GM23338 (cell line): ENCODE results near the gene CST9L. TPM values are rescaled to one million over a fixed set of nuclear protein-coding genes. Genes with fewer than 3 reads are reported as not detected.

Experiments used
- ATAC-seq: fragments of 200-7000 bp; cut with Tn5 transposase; 3 replicates; pipeline ENCODE4 v1.9.1; 2020
- DNase-seq: peaks from one replicate; pipeline ENCODE4 v3.0.0-alpha.2; 2015; ENCODE audit warnings: low spot score
- H2AFZ ChIP-seq: fragments of 200-600 bp; sonication (generic); 2 replicates; pipeline ENCODE4 v1.8.0; 2016; ENCODE audit warnings: antibody characterized with exemption, mild to moderate bottlenecking, moderate library complexity
- H3F3A ChIP-seq: fragments of 200-600 bp; sonication (generic); replicated peaks from 2 replicates; pipeline ENCODE4 v1.8.0; 2017; ENCODE audit warnings: antibody characterized with exemption, mixed run types, low read depth
- H3K27ac ChIP-seq: fragments of 200-600 bp; sonication (generic); 2 replicates; pipeline ENCODE4 v1.6.1; 2016; ENCODE audit warnings: low read depth
- H3K27me3 ChIP-seq: fragments of 200-600 bp; sonication (generic); 2 replicates; pipeline ENCODE4 v1.8.0; 2016; ENCODE audit warnings: mild to moderate bottlenecking, mixed run types, moderate library complexity; ENCODE audit not compliant: insufficient read depth
- H3K36me3 ChIP-seq: fragments of 200-600 bp; sonication (generic); 2 replicates; pipeline ENCODE4 v1.8.0; 2016; ENCODE audit warnings: mild to moderate bottlenecking; ENCODE audit not compliant: insufficient read depth
- H3K4me1 ChIP-seq: fragments of 200-600 bp; sonication (generic); 2 replicates; pipeline ENCODE4 v1.8.0; 2016; ENCODE audit warnings: mild to moderate bottlenecking, moderate library complexity; ENCODE audit not compliant: insufficient read depth
- H3K4me2 ChIP-seq: fragments of 200-600 bp; sonication (generic); 2 replicates; pipeline ENCODE4 v1.7.1; 2017; ENCODE audit warnings: mixed run types
- H3K4me3 ChIP-seq: fragments of 200-600 bp; sonication (generic); 2 replicates; pipeline ENCODE4 v1.6.1; 2016; ENCODE audit warnings: mixed run types
- H3K79me2 ChIP-seq: fragments of 200-600 bp; sonication (generic); replicated peaks from 2 replicates; pipeline ENCODE4 v1.8.0; 2017; ENCODE audit warnings: mild to moderate bottlenecking; ENCODE audit not compliant: insufficient read depth
- H3K9me2 ChIP-seq: fragments of 200-600 bp; sonication (generic); 2 replicates; pipeline ENCODE4 v1.8.0; 2017; ENCODE audit not compliant: insufficient read depth
- H4K20me1 ChIP-seq: fragments of 200-600 bp; sonication (generic); replicated peaks from 2 replicates; pipeline ENCODE4 v1.8.0; 2017; ENCODE audit warnings: mild to moderate bottlenecking; ENCODE audit not compliant: insufficient read depth
- H3K27ac Mint-ChIP-seq: 2 replicates; pipeline ENCODE4 v1.8.0; 2020; ENCODE audit warnings: inconsistent platforms, mild to moderate bottlenecking, moderate library complexity, mixed read lengths
- H3K27me3 Mint-ChIP-seq: 3 replicates; pipeline ENCODE4 v1.8.0; 2022; ENCODE audit warnings: low read depth, mild to moderate bottlenecking, moderate library complexity, mixed read lengths, inconsistent platforms; ENCODE audit not compliant: insufficient read depth, poor library complexity
- H3K36me3 Mint-ChIP-seq: 3 replicates; pipeline ENCODE4 v1.8.0; 2021; ENCODE audit warnings: low read depth, mild to moderate bottlenecking, inconsistent platforms, moderate library complexity, mixed read lengths
- H3K4me1 Mint-ChIP-seq: 3 replicates; pipeline ENCODE4 v1.8.0; 2020; ENCODE audit warnings: mild to moderate bottlenecking, inconsistent platforms, mixed read lengths
- H3K4me3 Mint-ChIP-seq: 3 replicates; pipeline ENCODE4 v1.8.0; 2021; ENCODE audit warnings: moderate library complexity, mild to moderate bottlenecking, inconsistent platforms, mixed read lengths
- H3K9me3 Mint-ChIP-seq: 3 replicates; pipeline ENCODE4 v1.8.0; 2020; ENCODE audit warnings: moderate library complexity, mild to moderate bottlenecking, inconsistent platforms, mixed read lengths
- CREB1 ChIP-seq: fragments of 250-450 bp; sonication (Bioruptor Pico); IDR thresholded peaks from 2 replicates; pipeline ENCODE4 v1.5.0; 2020; ENCODE audit warnings: low read depth, mild to moderate bottlenecking, moderate library complexity
- EZH2 ChIP-seq: fragments of 200-600 bp; sonication (generic); IDR thresholded peaks from one replicate; pipeline ENCODE4 v1.8.0; 2017; ENCODE audit warnings: antibody characterized with exemption, mild to moderate bottlenecking, low read depth; ENCODE audit not compliant: unreplicated experiment
- EZH2phosphoT487 ChIP-seq: fragments of 200-600 bp; sonication (generic); IDR thresholded peaks from one replicate; pipeline ENCODE4 v1.8.1; 2018; ENCODE audit warnings: antibody characterized with exemption; ENCODE audit not compliant: unreplicated experiment
- JUNB ChIP-seq: IDR thresholded peaks from one replicate; pipeline ENCODE4 v1.6.1; 2016; ENCODE audit warnings: antibody characterized with exemption; ENCODE audit not compliant: unreplicated experiment
- NANOG ChIP-seq: IDR thresholded peaks from 2 replicates; pipeline ENCODE4 v1.6.1; 2016; ENCODE audit warnings: antibody characterized with exemption, borderline replicate concordance
- POLR2AphosphoS5 ChIP-seq: IDR thresholded peaks from 2 replicates; pipeline ENCODE4 v1.6.1; 2016; ENCODE audit warnings: antibody characterized with exemption, low read depth
- STAT1 ChIP-seq: IDR thresholded peaks from one replicate; pipeline ENCODE4 v1.6.1; 2016; ENCODE audit warnings: antibody characterized with exemption; ENCODE audit not compliant: unreplicated experiment
- ZNF114 ChIP-seq: fragments of 250-450 bp; sonication (Bioruptor Pico); IDR thresholded peaks from 2 replicates; pipeline ENCODE4 v1.5.0; 2020; ENCODE audit warnings: mild to moderate bottlenecking, moderate library complexity
- ZNF331 ChIP-seq: fragments of 250-450 bp; sonication (Bioruptor Pico); IDR thresholded peaks from 2 replicates; pipeline ENCODE4 v1.5.0; 2020; ENCODE audit warnings: low read depth, mild to moderate bottlenecking, moderate library complexity
- polyA plus RNA-seq: library from polyadenylated mRNA; unstranded; fragments of >200 nt; fragmentation: Nextera tagmentation; extraction: Ambion mirVana; gene quantifications from 2 replicates; pipeline ENCODE4 v1.2.1, GENCODE V29; 2016
- total RNA-seq: library from RNA; depleted of rRNA; stranded (reverse); fragments of >200 nt; shearing (Covaris generic); gene quantifications from 2 replicates; pipeline ENCODE4 v1.2.3, GENCODE V29; 2014
- TF ChIP-seq, protein P1 (sequence below): fragments of 250-450 bp; sonication (Bioruptor Pico); IDR thresholded peaks from 2 replicates; pipeline ENCODE4 v1.5.0; 2020; ENCODE audit warnings: mild to moderate bottlenecking, moderate library complexity
- TF ChIP-seq, protein P2 (sequence below), 2 experiments: fragments of 200-600 bp in 1 of 2; sonication (generic) in 1 of 2; conservative IDR thresholded peaks; 2 replicates each; pipeline versions ENCODE4 v1.5.1 to v1.6.1; 2016 to 2017; ENCODE audit warnings: antibody characterized with exemption in 2 of 2, low read depth in 2 of 2, mild to moderate bottlenecking in 2 of 2, moderate library complexity in 1 of 2
- TF ChIP-seq, protein P3 (sequence below): IDR thresholded peaks from one replicate; pipeline ENCODE4 v1.6.1; 2018; ENCODE audit warnings: antibody characterized with exemption; ENCODE audit not compliant: unreplicated experiment
- TF ChIP-seq, protein P4 (sequence below): IDR thresholded peaks from 2 replicates; pipeline ENCODE4 v1.6.1; 2016; ENCODE audit warnings: antibody characterized with exemption

CST9L gene
- total and polyA plus RNA-seq, 2 experiments from 2014 or later = not detected

DNA sequence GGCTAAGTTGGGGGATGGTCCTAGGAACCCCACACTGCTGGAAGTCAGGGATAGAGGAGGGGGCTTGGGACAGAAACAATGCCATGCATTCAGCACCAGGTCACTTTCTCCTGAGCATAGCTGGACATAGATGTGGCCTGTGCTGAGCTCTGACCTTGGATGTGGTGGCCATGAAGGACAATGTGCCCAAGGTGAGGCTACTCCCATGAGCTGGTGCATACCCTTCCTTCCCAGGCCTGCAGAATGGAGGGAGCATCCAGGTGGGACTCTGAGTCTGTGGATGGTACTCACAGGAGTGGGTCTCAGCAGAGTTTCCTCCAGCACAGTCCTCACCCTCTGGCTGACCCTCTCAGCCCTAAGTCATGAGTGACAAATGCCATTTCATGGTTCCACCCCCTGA is 16.9 kb downstream of the CST9L start:
- Histone ChIP-seq H3K79me2 (no peaks in the 10 kb centered on the region), H3K9me2 (0 out of 2 replicates have a peak, but pooled peaks cover 6% of the 10 kb centered on the region), H3K27ac (no peak overlapping the region), H2AFZ (no peak overlapping the region), H3F3A (no peaks in the 10 kb centered on the region), H3K4me3 (no peak overlapping the region), H3K4me2 (no peak overlapping the region), H3K36me3 (no peaks in the 10 kb centered on the region), H3K27me3 (no peaks in the 10 kb centered on the region), H4K20me1 (no peaks in the 10 kb centered on the region), H3K4me1 (no peaks in the 10 kb centered on the region)
- ATAC-seq = no peak
- Mint-ChIP-seq H3K36me3 (no peaks in the 10 kb centered on the region), H3K4me1 (no peaks in the 10 kb centered on the region; the same call in 1 of the 3 replicates), H3K27me3 (peaks cover 6% of the 10 kb centered on the region), H3K27ac (no peak overlapping the region), H3K9me3 (peaks cover under 1% of the 10 kb centered on the region; the same call in 1 of the 3 replicates), H3K4me3 (no peak overlapping the region)
- no peak for TF ChIP-seq ZNF114 (CRISPR knock-in tag)
- no peak for TF ChIP-seq CREB1 (CRISPR knock-in tag)
- no peak for TF ChIP-seq POLR2AphosphoS5
- TF ChIP-seq, protein P1, sequence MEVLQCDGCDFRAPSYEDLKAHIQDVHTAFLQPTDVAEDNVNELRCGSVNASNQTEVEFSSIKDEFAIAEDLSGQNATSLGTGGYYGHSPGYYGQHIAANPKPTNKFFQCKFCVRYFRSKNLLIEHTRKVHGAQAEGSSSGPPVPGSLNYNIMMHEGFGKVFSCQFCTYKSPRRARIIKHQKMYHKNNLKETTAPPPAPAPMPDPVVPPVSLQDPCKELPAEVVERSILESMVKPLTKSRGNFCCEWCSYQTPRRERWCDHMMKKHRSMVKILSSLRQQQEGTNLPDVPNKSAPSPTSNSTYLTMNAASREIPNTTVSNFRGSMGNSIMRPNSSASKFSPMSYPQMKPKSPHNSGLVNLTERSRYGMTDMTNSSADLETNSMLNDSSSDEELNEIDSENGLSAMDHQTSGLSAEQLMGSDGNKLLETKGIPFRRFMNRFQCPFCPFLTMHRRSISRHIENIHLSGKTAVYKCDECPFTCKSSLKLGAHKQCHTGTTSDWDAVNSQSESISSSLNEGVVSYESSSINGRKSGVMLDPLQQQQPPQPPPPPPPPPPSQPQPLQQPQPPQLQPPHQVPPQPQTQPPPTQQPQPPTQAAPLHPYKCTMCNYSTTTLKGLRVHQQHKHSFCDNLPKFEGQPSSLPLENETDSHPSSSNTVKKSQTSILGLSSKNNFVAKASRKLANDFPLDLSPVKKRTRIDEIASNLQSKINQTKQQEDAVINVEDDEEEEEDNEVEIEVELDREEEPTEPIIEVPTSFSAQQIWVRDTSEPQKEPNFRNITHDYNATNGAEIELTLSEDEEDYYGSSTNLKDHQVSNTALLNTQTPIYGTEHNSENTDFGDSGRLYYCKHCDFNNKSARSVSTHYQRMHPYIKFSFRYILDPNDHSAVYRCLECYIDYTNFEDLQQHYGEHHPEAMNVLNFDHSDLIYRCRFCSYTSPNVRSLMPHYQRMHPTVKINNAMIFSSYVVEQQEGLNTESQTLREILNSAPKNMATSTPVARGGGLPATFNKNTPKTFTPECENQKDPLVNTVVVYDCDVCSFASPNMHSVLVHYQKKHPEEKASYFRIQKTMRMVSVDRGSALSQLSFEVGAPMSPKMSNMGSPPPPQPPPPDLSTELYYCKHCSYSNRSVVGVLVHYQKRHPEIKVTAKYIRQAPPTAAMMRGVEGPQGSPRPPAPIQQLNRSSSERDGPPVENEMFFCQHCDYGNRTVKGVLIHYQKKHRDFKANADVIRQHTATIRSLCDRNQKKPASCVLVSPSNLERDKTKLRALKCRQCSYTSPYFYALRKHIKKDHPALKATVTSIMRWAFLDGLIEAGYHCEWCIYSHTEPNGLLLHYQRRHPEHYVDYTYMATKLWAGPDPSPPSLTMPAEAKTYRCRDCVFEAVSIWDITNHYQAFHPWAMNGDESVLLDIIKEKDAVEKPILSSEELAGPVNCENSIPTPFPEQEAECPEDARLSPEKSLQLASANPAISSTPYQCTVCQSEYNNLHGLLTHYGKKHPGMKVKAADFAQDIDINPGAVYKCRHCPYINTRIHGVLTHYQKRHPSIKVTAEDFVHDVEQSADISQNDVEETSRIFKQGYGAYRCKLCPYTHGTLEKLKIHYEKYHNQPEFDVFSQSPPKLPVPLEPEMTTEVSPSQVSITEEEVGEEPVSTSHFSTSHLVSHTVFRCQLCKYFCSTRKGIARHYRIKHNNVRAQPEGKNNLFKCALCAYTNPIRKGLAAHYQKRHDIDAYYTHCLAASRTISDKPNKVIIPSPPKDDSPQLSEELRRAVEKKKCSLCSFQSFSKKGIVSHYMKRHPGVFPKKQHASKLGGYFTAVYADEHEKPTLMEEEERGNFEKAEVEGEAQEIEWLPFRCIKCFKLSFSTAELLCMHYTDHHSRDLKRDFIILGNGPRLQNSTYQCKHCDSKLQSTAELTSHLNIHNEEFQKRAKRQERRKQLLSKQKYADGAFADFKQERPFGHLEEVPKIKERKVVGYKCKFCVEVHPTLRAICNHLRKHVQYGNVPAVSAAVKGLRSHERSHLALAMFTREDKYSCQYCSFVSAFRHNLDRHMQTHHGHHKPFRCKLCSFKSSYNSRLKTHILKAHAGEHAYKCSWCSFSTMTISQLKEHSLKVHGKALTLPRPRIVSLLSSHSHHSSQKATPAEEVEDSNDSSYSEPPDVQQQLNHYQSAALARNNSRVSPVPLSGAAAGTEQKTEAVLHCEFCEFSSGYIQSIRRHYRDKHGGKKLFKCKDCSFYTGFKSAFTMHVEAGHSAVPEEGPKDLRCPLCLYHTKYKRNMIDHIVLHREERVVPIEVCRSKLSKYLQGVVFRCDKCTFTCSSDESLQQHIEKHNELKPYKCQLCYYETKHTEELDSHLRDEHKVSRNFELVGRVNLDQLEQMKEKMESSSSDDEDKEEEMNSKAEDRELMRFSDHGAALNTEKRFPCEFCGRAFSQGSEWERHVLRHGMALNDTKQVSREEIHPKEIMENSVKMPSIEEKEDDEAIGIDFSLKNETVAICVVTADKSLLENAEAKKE (CRISPR knock-in tag) = no peak
- TF ChIP-seq, protein P2, sequence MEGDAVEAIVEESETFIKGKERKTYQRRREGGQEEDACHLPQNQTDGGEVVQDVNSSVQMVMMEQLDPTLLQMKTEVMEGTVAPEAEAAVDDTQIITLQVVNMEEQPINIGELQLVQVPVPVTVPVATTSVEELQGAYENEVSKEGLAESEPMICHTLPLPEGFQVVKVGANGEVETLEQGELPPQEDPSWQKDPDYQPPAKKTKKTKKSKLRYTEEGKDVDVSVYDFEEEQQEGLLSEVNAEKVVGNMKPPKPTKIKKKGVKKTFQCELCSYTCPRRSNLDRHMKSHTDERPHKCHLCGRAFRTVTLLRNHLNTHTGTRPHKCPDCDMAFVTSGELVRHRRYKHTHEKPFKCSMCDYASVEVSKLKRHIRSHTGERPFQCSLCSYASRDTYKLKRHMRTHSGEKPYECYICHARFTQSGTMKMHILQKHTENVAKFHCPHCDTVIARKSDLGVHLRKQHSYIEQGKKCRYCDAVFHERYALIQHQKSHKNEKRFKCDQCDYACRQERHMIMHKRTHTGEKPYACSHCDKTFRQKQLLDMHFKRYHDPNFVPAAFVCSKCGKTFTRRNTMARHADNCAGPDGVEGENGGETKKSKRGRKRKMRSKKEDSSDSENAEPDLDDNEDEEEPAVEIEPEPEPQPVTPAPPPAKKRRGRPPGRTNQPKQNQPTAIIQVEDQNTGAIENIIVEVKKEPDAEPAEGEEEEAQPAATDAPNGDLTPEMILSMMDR (conservative IDR thresholded peaks at IDR 0.05; ENCODE audit: low read depth in 2 of 2) = no peak
- TF ChIP-seq EZH2 = no peak
- TF ChIP-seq EZH2phosphoT487 = no peak
- no peak for TF ChIP-seq STAT1
- TF ChIP-seq JUNB = no peak
- TF ChIP-seq, protein P3, sequence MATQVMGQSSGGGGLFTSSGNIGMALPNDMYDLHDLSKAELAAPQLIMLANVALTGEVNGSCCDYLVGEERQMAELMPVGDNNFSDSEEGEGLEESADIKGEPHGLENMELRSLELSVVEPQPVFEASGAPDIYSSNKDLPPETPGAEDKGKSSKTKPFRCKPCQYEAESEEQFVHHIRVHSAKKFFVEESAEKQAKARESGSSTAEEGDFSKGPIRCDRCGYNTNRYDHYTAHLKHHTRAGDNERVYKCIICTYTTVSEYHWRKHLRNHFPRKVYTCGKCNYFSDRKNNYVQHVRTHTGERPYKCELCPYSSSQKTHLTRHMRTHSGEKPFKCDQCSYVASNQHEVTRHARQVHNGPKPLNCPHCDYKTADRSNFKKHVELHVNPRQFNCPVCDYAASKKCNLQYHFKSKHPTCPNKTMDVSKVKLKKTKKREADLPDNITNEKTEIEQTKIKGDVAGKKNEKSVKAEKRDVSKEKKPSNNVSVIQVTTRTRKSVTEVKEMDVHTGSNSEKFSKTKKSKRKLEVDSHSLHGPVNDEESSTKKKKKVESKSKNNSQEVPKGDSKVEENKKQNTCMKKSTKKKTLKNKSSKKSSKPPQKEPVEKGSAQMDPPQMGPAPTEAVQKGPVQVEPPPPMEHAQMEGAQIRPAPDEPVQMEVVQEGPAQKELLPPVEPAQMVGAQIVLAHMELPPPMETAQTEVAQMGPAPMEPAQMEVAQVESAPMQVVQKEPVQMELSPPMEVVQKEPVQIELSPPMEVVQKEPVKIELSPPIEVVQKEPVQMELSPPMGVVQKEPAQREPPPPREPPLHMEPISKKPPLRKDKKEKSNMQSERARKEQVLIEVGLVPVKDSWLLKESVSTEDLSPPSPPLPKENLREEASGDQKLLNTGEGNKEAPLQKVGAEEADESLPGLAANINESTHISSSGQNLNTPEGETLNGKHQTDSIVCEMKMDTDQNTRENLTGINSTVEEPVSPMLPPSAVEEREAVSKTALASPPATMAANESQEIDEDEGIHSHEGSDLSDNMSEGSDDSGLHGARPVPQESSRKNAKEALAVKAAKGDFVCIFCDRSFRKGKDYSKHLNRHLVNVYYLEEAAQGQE = no peak
- TF ChIP-seq ZNF331 = no peak
- TF ChIP-seq, protein P4, sequence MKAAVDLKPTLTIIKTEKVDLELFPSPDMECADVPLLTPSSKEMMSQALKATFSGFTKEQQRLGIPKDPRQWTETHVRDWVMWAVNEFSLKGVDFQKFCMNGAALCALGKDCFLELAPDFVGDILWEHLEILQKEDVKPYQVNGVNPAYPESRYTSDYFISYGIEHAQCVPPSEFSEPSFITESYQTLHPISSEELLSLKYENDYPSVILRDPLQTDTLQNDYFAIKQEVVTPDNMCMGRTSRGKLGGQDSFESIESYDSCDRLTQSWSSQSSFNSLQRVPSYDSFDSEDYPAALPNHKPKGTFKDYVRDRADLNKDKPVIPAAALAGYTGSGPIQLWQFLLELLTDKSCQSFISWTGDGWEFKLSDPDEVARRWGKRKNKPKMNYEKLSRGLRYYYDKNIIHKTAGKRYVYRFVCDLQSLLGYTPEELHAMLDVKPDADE = no peak
- no peak for TF ChIP-seq NANOG
- no peak for DNase-seq
